Stimulated activated CD4-positive, alpha-beta T cell treated with anti-CD3 and anti-CD28 coated beads, Interleukin-4, amount 100 ng/mL, for 24 hours (primary cell): ENCODE results near the gene HIPK2.

Experiments
- DNase-seq: peaks from one replicate; pipeline ENCODE4 v3.0.0-alpha.2; 2020

The HIPK2 gene

GRCh38 chr7:139525239-139525638, 252.6 kb downstream of the HIPK2 start:
- no peak for DNase-seq

- DNase-seq = no peak
Measured at GRCh38 chr7:139523968-139524815, 253.6 kb downstream of the HIPK2 start.

- DNase-seq = peak; percentile 6
Measured at GRCh38 chr7:139523199-139523941, 254.4 kb downstream of the HIPK2 start, which contains the start of gene CLEC2L. CLEC2L (plus strand) TSS chr7:139523685; CDS start chr7:139523928, 243 bp downstream.

GRCh38 chr7:139522830-139523198, 255.0 kb downstream of the HIPK2 start:
- no peak for DNase-seq

GRCh38 chr7:139521439-139521838, 256.4 kb downstream of the HIPK2 start:
- DNase-seq = no peak

- no peak for DNase-seq
Measured at GRCh38 chr7:139515266-139515665, 262.5 kb downstream of the HIPK2 start.
